GM23338 (cell line): ENCODE results near the gene EHD1. TPM values are rescaled to one million over a fixed set of nuclear protein-coding genes. Genes with fewer than 3 reads are reported as not detected.
A peak's percentile ranks its signal among the peaks of the same experiment; 100 is the strongest.

ENCODE experiments used
- ATAC-seq: fragments of 200-7000 bp; cut with Tn5 transposase; 3 replicates; pipeline ENCODE4 v1.9.1; 2020
- DNase-seq: peaks from one replicate; pipeline ENCODE4 v3.0.0-alpha.2; 2015; ENCODE audit warnings: low spot score
- H2AFZ ChIP-seq: fragments of 200-600 bp; sonication (generic); 2 replicates; pipeline ENCODE4 v1.8.0; 2016; ENCODE audit warnings: antibody characterized with exemption, mild to moderate bottlenecking, moderate library complexity
- H3F3A ChIP-seq: fragments of 200-600 bp; sonication (generic); replicated peaks from 2 replicates; pipeline ENCODE4 v1.8.0; 2017; ENCODE audit warnings: antibody characterized with exemption, mixed run types, low read depth
- H3K27ac ChIP-seq: fragments of 200-600 bp; sonication (generic); 2 replicates; pipeline ENCODE4 v1.6.1; 2016; ENCODE audit warnings: low read depth
- H3K27me3 ChIP-seq: fragments of 200-600 bp; sonication (generic); 2 replicates; pipeline ENCODE4 v1.8.0; 2016; ENCODE audit warnings: mild to moderate bottlenecking, mixed run types, moderate library complexity; ENCODE audit not compliant: insufficient read depth
- H3K36me3 ChIP-seq: fragments of 200-600 bp; sonication (generic); 2 replicates; pipeline ENCODE4 v1.8.0; 2016; ENCODE audit warnings: mild to moderate bottlenecking; ENCODE audit not compliant: insufficient read depth
- H3K4me1 ChIP-seq: fragments of 200-600 bp; sonication (generic); 2 replicates; pipeline ENCODE4 v1.8.0; 2016; ENCODE audit warnings: mild to moderate bottlenecking, moderate library complexity; ENCODE audit not compliant: insufficient read depth
- H3K4me2 ChIP-seq: fragments of 200-600 bp; sonication (generic); 2 replicates; pipeline ENCODE4 v1.7.1; 2017; ENCODE audit warnings: mixed run types
- H3K4me3 ChIP-seq: fragments of 200-600 bp; sonication (generic); 2 replicates; pipeline ENCODE4 v1.6.1; 2016; ENCODE audit warnings: mixed run types
- H3K79me2 ChIP-seq: fragments of 200-600 bp; sonication (generic); replicated peaks from 2 replicates; pipeline ENCODE4 v1.8.0; 2017; ENCODE audit warnings: mild to moderate bottlenecking; ENCODE audit not compliant: insufficient read depth
- H3K9me2 ChIP-seq: fragments of 200-600 bp; sonication (generic); 2 replicates; pipeline ENCODE4 v1.8.0; 2017; ENCODE audit not compliant: insufficient read depth
- H4K20me1 ChIP-seq: fragments of 200-600 bp; sonication (generic); replicated peaks from 2 replicates; pipeline ENCODE4 v1.8.0; 2017; ENCODE audit warnings: mild to moderate bottlenecking; ENCODE audit not compliant: insufficient read depth
- H3K27ac Mint-ChIP-seq: 2 replicates; pipeline ENCODE4 v1.8.0; 2020; ENCODE audit warnings: inconsistent platforms, mild to moderate bottlenecking, moderate library complexity, mixed read lengths
- H3K27me3 Mint-ChIP-seq: 3 replicates; pipeline ENCODE4 v1.8.0; 2022; ENCODE audit warnings: low read depth, mild to moderate bottlenecking, moderate library complexity, mixed read lengths, inconsistent platforms; ENCODE audit not compliant: insufficient read depth, poor library complexity
- H3K36me3 Mint-ChIP-seq: 3 replicates; pipeline ENCODE4 v1.8.0; 2021; ENCODE audit warnings: low read depth, mild to moderate bottlenecking, inconsistent platforms, moderate library complexity, mixed read lengths
- H3K4me1 Mint-ChIP-seq: 3 replicates; pipeline ENCODE4 v1.8.0; 2020; ENCODE audit warnings: mild to moderate bottlenecking, inconsistent platforms, mixed read lengths
- H3K4me3 Mint-ChIP-seq: 3 replicates; pipeline ENCODE4 v1.8.0; 2021; ENCODE audit warnings: moderate library complexity, mild to moderate bottlenecking, inconsistent platforms, mixed read lengths
- H3K9me3 Mint-ChIP-seq: 3 replicates; pipeline ENCODE4 v1.8.0; 2020; ENCODE audit warnings: moderate library complexity, mild to moderate bottlenecking, inconsistent platforms, mixed read lengths
- CREB1 ChIP-seq: fragments of 250-450 bp; sonication (Bioruptor Pico); IDR thresholded peaks from 2 replicates; pipeline ENCODE4 v1.5.0; 2020; ENCODE audit warnings: low read depth, mild to moderate bottlenecking, moderate library complexity
- CTCF ChIP-seq, 2 experiments: fragments of 200-600 bp in 1 of 2; sonication (generic) in 1 of 2; conservative IDR thresholded peaks; 2 replicates each; pipeline versions ENCODE4 v1.5.1 to v1.6.1; 2016 to 2017; ENCODE audit warnings: antibody characterized with exemption in 2 of 2, low read depth in 2 of 2, mild to moderate bottlenecking in 2 of 2, moderate library complexity in 1 of 2
- ETS1 ChIP-seq: IDR thresholded peaks from 2 replicates; pipeline ENCODE4 v1.6.1; 2016; ENCODE audit warnings: antibody characterized with exemption
- EZH2 ChIP-seq: fragments of 200-600 bp; sonication (generic); IDR thresholded peaks from one replicate; pipeline ENCODE4 v1.8.0; 2017; ENCODE audit warnings: antibody characterized with exemption, mild to moderate bottlenecking, low read depth; ENCODE audit not compliant: unreplicated experiment
- NANOG ChIP-seq: IDR thresholded peaks from 2 replicates; pipeline ENCODE4 v1.6.1; 2016; ENCODE audit warnings: antibody characterized with exemption, borderline replicate concordance
- POLR2AphosphoS5 ChIP-seq: IDR thresholded peaks from 2 replicates; pipeline ENCODE4 v1.6.1; 2016; ENCODE audit warnings: antibody characterized with exemption, low read depth
- REST ChIP-seq: IDR thresholded peaks from one replicate; pipeline ENCODE4 v1.6.1; 2018; ENCODE audit warnings: antibody characterized with exemption; ENCODE audit not compliant: unreplicated experiment
- STAT1 ChIP-seq: IDR thresholded peaks from one replicate; pipeline ENCODE4 v1.6.1; 2016; ENCODE audit warnings: antibody characterized with exemption; ENCODE audit not compliant: unreplicated experiment
- ZNF114 ChIP-seq: fragments of 250-450 bp; sonication (Bioruptor Pico); IDR thresholded peaks from 2 replicates; pipeline ENCODE4 v1.5.0; 2020; ENCODE audit warnings: mild to moderate bottlenecking, moderate library complexity
- ZNF331 ChIP-seq: fragments of 250-450 bp; sonication (Bioruptor Pico); IDR thresholded peaks from 2 replicates; pipeline ENCODE4 v1.5.0; 2020; ENCODE audit warnings: low read depth, mild to moderate bottlenecking, moderate library complexity
- ZNF462 ChIP-seq: fragments of 250-450 bp; sonication (Bioruptor Pico); IDR thresholded peaks from 2 replicates; pipeline ENCODE4 v1.5.0; 2020; ENCODE audit warnings: mild to moderate bottlenecking, moderate library complexity
- polyA plus RNA-seq: library from polyadenylated mRNA; unstranded; fragments of >200 nt; fragmentation: Nextera tagmentation; extraction: Ambion mirVana; gene quantifications from 2 replicates; pipeline ENCODE4 v1.2.1, GENCODE V29; 2016
- total RNA-seq: library from RNA; depleted of rRNA; stranded (reverse); fragments of >200 nt; shearing (Covaris generic); gene quantifications from 2 replicates; pipeline ENCODE4 v1.2.3, GENCODE V29; 2014

The EHD1 gene
- total and polyA plus RNA-seq, 2 experiments from 2014 or later: 16.7 to 69.7 TPM

- TF ChIP-seq CTCF (conservative IDR thresholded peaks at IDR 0.05; ENCODE audit: low read depth in 2 of 2): no peak
Observed at GRCh38 chr11:64813826-64814225, 64.6 kb downstream of the EHD1 start (continued).

- no peaks in the 10 kb centered on the region for H3K36me3 ChIP-seq
- Mint-ChIP-seq H3K27ac (peak overlapping the region; percentile 84), H3K36me3 (peaks cover 16% of the 10 kb centered on the region; the same call in 2 of the 3 replicates), H3K4me1 (peaks cover 7% of the 10 kb centered on the region), H3K27me3 (peaks cover 13% of the 10 kb centered on the region), H3K4me3 (peak overlapping the region; percentile 92), H3K9me3 (no peaks in the 10 kb centered on the region; the same call in 2 of the 3 replicates)
- peak overlapping the region; percentile 45; the same call in 1 of the 2 replicates for H3K4me2 ChIP-seq
- peak overlapping the region; percentile 30; the same call in 1 of the 2 replicates for H3K27ac ChIP-seq
- H3K27me3 ChIP-seq: no peaks in the 10 kb centered on the region
- H4K20me1 ChIP-seq: 0 out of 2 replicates have a peak, but pooled peaks cover 13% of the 10 kb centered on the region
- ATAC-seq (peak; percentile 15), DNase-seq (peak; percentile 79)
- peaks cover 4% of the 10 kb centered on the region; the same call in 1 of the 2 replicates for H3F3A ChIP-seq
- peaks cover 6% of the 10 kb centered on the region; the same call in 1 of the 2 replicates for H3K79me2 ChIP-seq
- H3K4me3 ChIP-seq: peak overlapping the region; percentile 44
- H2AFZ ChIP-seq: 0 out of 2 replicates have a peak overlapping the region, but pooled peaks have one; percentile 38
- peaks cover 5% of the 10 kb centered on the region; the same call in 1 of the 2 replicates for H3K4me1 ChIP-seq
- H3K9me2 ChIP-seq: no peaks in the 10 kb centered on the region
- TF ChIP-seq NANOG (no peak), REST (no peak), POLR2AphosphoS5 (no peak), CREB1 (no peak), ETS1 (no peak), EZH2 (no peak), ZNF462 (CRISPR knock-in tag) (no peak), STAT1 (no peak), ZNF114 (no peak), ZNF331 (CRISPR knock-in tag) (no peak)
Observed at GRCh38 chr11:64810891-64811272, 67.5 kb downstream of the EHD1 start.
